BE2C (cell line): Measurements from ENCODE around the gene KRTAP1-3.
"Not testable (repeated sequence)": the region's sequence is repeated elsewhere in the genome, so short reads cannot be mapped to it uniquely, and the experiment has no call there.

Experiments
- DNase-seq: peaks from one replicate; pipeline ENCODE4 v3.0.0-alpha.2; 2020
- H3K27me3 ChIP-seq: fragments of 250-450 bp; sonication (Bioruptor Pico); 2 replicates; pipeline ENCODE4 v1.5.1; 2020; ENCODE audit warnings: mild to moderate bottlenecking
- H3K36me3 ChIP-seq: fragments of 250-450 bp; sonication (Bioruptor Pico); 2 replicates; pipeline ENCODE4 v1.5.1; 2020; ENCODE audit warnings: mild to moderate bottlenecking
- H3K4me1 ChIP-seq: fragments of 250-450 bp; sonication (Bioruptor Pico); 2 replicates; pipeline ENCODE4 v1.5.1; 2020
- H3K4me3 ChIP-seq: 2 replicates; pipeline ENCODE4 v1.5.1; 2011; ENCODE audit warnings: low read depth, low read length
- H3K9me3 ChIP-seq: fragments of 250-450 bp; sonication (Bioruptor Pico); 2 replicates; pipeline ENCODE4 v1.5.1; 2020
- CTCF ChIP-seq: IDR thresholded peaks from 2 replicates; pipeline ENCODE4 v1.5.1; 2012; ENCODE audit warnings: mild to moderate bottlenecking, low read depth, low read length

The KRTAP1-3 gene

GRCh38 chr17:41054025-41054424 is 19.4 kb upstream of the KRTAP1-3 start:
- Histone ChIP-seq H3K9me3 (no peaks in the 10 kb centered on the region), H3K4me1 (no peaks in the 10 kb centered on the region), H3K27me3 (no peaks in the 10 kb centered on the region), H3K36me3 (no peaks in the 10 kb centered on the region), H3K4me3 (no peak overlapping the region)
- DNase-seq, result no peak
- no peak for TF ChIP-seq CTCF

GRCh38 chr17:41052566-41052965 is 17.9 kb upstream of the KRTAP1-3 start:
- no peak overlapping the region for H3K4me3 ChIP-seq
- H3K27me3 ChIP-seq, result no peaks in the 10 kb centered on the region
- TF ChIP-seq CTCF, result no peak
- H3K9me3 ChIP-seq, result no peaks in the 10 kb centered on the region
- DNase-seq, result no peak
- no peaks in the 10 kb centered on the region for H3K36me3 ChIP-seq
- H3K4me1 ChIP-seq, result no peaks in the 10 kb centered on the region

GRCh38 chr17:41049110-41049509 is 14.4 kb upstream of the KRTAP1-3 start:
- no peak for TF ChIP-seq CTCF
- no peaks in the 10 kb centered on the region for H3K4me1 ChIP-seq

GRCh38 chr17:41048441-41048840 is 13.8 kb upstream of the KRTAP1-3 start:
- no peaks in the 10 kb centered on the region for H3K9me3 ChIP-seq
- no peak overlapping the region for H3K4me3 ChIP-seq
- no peak for DNase-seq
- no peak for TF ChIP-seq CTCF
- no peaks in the 10 kb centered on the region for H3K36me3 ChIP-seq
- no peaks in the 10 kb centered on the region for H3K4me1 ChIP-seq
- H3K27me3 ChIP-seq, result no peaks in the 10 kb centered on the region

More at GRCh38 chr17:41049110-41049509, 14.4 kb upstream of the KRTAP1-3 start:
- Histone ChIP-seq H3K4me3 (no peak overlapping the region), H3K36me3 (no peaks in the 10 kb centered on the region), H3K27me3 (no peaks in the 10 kb centered on the region), H3K9me3 (no peaks in the 10 kb centered on the region)
- DNase-seq, result no peak

GRCh38 chr17:41046735-41047465 is 12.2 kb upstream of the KRTAP1-3 start, which contains the start of gene KRTAP2-1:
KRTAP2-1 (minus strand) TSS chr17:41047316; CDS start chr17:41047267, 49 bp downstream.
- not testable (repeated sequence) for H3K27me3 ChIP-seq, H3K9me3 ChIP-seq, H3K4me1 ChIP-seq, DNase-seq, H3K36me3 ChIP-seq, H3K4me3 ChIP-seq

GRCh38 chr17:41042953-41043352 is 8.3 kb upstream of the KRTAP1-3 start:
- Histone ChIP-seq H3K27me3 (peaks cover 15% of the 10 kb centered on the region), H3K9me3 (no peaks in the 10 kb centered on the region), H3K4me3 (no peak overlapping the region), H3K4me1 (no peaks in the 10 kb centered on the region), H3K36me3 (no peaks in the 10 kb centered on the region)
- DNase-seq, result no peak
- TF ChIP-seq CTCF, result no peak

GRCh38 chr17:41040783-41041571 is 6.3 kb upstream of the KRTAP1-3 start, which contains the start of gene KRTAP1-1:
KRTAP1-1 (minus strand) TSS chr17:41041450; CDS start chr17:41041397, 53 bp downstream.
- peaks cover 28% of the 10 kb centered on the region for H3K27me3 ChIP-seq
- not testable (repeated sequence) for H3K36me3 ChIP-seq, H3K4me3 ChIP-seq, H3K9me3 ChIP-seq, H3K4me1 ChIP-seq, DNase-seq
